Osteocyte (in vitro differentiated cells): Measurements from ENCODE around the gene SLC30A7. TPM values are rescaled to one million over a fixed set of nuclear protein-coding genes. Genes with fewer than 3 reads are reported as not detected.
A peak's percentile ranks its signal among the peaks of the same experiment; 100 is the strongest.

Experiments used
- DNase-seq: peaks from one replicate; pipeline ENCODE4 v3.0.0; 2021; ENCODE audit warnings: mixed read lengths; ENCODE audit not compliant: unreplicated experiment; ENCODE audit errors: extremely low spot score
- H3K27ac Mint-ChIP-seq: one replicate; pipeline ENCODE4 v1.8.0; 2021; ENCODE audit warnings: mild to moderate bottlenecking, mixed read lengths; ENCODE audit not compliant: unreplicated experiment
- H3K27me3 Mint-ChIP-seq: one replicate; pipeline ENCODE4 v1.8.0; 2021; ENCODE audit warnings: mixed read lengths; ENCODE audit not compliant: unreplicated experiment
- H3K36me3 Mint-ChIP-seq: one replicate; pipeline ENCODE4 v1.8.0; 2021; ENCODE audit warnings: mixed read lengths; ENCODE audit not compliant: unreplicated experiment
- H3K4me1 Mint-ChIP-seq: one replicate; pipeline ENCODE4 v1.8.0; 2021; ENCODE audit warnings: mixed read lengths; ENCODE audit not compliant: unreplicated experiment
- H3K4me3 Mint-ChIP-seq: one replicate; pipeline ENCODE4 v1.8.0; 2021; ENCODE audit warnings: mild to moderate bottlenecking, moderate library complexity, mixed read lengths; ENCODE audit not compliant: unreplicated experiment
- H3K9me3 Mint-ChIP-seq: one replicate; pipeline ENCODE4 v1.8.0; 2021; ENCODE audit warnings: mixed read lengths; ENCODE audit not compliant: unreplicated experiment
- CTCF ChIP-seq: fragments of 200-600 bp; sonication (generic); IDR thresholded peaks from 2 replicates; pipeline ENCODE4 v1.5.0; 2021; ENCODE audit warnings: antibody characterized with exemption, mild to moderate bottlenecking, moderate library complexity
- total RNA-seq: library from RNA; stranded (reverse); gene quantifications from 2 replicates; pipeline ENCODE4 v1.2.1, GENCODE V29; 2021

SLC30A7 gene
- total RNA-seq, 1 donor from 2014 or later, result 38.3 TPM

DNA sequence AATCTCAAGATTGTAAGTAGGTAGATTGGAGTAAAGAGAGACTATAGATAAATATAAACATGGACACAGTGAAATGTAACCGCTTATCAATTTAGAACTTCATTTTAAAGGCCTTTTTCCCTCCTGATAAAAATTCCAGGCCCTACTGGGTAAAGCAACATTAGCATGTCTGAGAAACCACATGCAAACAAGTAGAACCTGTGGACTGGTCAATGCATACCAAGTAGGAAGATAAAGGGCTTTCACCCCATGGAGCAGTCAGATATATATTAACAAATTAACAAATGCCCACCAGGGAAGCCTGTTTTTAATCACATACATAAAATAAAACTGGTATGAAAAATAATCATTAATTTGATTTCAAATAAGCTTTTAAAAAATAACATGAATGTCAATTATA is 121.6 kb downstream of the SLC30A7 start:
- Mint-ChIP-seq H3K4me1 (no peaks in the 10 kb centered on the region), H3K9me3 (no peaks in the 10 kb centered on the region), H3K27ac (no peak overlapping the region), H3K27me3 (no peaks in the 10 kb centered on the region), H3K36me3 (peaks cover 24% of the 10 kb centered on the region), H3K4me3 (no peak overlapping the region)
- no peak for DNase-seq
- no peak for TF ChIP-seq CTCF

- H3K4me3 Mint-ChIP-seq, result no peak overlapping the region
These were observed 126.4 kb downstream of the SLC30A7 start for GRCh38 chr1:101022294-101022693.

DNA sequence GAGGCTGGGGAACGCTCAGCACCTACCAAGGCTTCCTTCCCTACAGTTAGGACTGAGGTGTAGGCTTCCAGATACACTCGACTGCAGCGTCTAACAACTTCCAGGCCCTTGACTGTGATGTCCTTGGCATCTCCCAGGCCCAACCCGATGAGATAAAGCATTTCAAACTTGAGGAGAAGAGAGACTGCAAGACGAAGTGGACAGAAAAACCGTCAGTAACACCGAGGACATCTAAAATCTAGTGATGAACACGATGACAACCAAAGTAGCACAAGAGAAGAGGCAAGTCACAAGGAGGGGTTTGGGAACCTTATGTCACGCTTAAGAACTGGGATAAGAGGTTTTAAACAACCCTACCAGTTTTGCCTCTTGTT is 129.4 kb downstream of the SLC30A7 start:
- H3K27ac Mint-ChIP-seq, result peak overlapping the region; percentile 97
- H3K27me3 Mint-ChIP-seq, result no peaks in the 10 kb centered on the region
- H3K4me3 Mint-ChIP-seq, result peak overlapping the region; percentile 99
- no peak for TF ChIP-seq CTCF
- no peak for DNase-seq
- H3K9me3 Mint-ChIP-seq, result no peaks in the 10 kb centered on the region
- peaks cover 2% of the 10 kb centered on the region for H3K36me3 Mint-ChIP-seq
- H3K4me1 Mint-ChIP-seq, result peaks cover 20% of the 10 kb centered on the region

More at GRCh38 chr1:101022294-101022693, 126.4 kb downstream of the SLC30A7 start:
- TF ChIP-seq CTCF, result no peak
- Mint-ChIP-seq H3K27ac (no peak overlapping the region), H3K9me3 (no peaks in the 10 kb centered on the region), H3K36me3 (peaks cover 15% of the 10 kb centered on the region), H3K4me1 (peaks cover 14% of the 10 kb centered on the region), H3K27me3 (no peaks in the 10 kb centered on the region)
- no peak for DNase-seq

DNA sequence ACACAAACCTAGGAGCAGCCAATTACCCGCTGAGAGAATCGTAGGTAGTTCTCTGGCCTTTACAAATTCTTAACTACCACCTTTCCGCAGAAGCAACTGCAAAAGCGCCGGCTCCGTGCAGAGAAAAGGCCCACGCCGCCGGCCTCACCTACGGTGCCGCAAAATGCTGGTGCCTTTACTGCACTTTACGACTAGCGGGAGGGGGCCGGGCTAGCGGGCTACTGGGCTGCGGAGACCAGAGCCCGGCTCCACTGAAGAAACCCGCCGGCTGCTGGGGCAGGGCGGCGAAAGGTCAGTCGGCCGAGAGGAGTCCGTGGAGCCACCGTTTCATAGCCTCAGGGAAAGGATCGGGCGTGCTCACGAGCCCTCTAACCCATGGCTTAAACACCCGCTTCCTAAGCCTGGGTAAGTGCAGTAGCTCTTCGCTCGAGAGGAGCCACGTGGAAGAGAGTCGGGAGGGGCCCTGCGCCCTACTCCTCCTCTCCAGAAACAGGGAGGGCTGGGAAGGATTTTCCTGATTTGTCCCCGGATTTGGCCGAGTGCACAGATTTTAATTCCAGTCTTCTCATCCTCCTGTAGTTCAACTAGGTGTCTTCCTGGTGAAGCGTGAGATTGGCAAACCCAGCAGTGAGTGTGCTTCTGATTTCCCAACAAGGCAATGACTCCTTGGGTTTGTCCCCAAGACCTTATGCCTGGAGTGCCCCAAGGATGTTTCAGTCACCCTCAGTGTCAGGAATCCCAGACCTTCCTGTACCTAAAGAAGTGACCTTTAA is 130.0 kb downstream of the SLC30A7 start, which contains the start of gene DPH5:
Gene DPH5, minus strand, starts transcription at position 128 of the 773 bp plus-strand sequence. CDS start 341 bp downstream, outside the sequence.
- H3K4me3 Mint-ChIP-seq, result peak within 1 kb of the TSS; percentile 99
- no peaks in the 10 kb centered on the region for H3K9me3 Mint-ChIP-seq
- TF ChIP-seq CTCF, result no peak
- H3K36me3 Mint-ChIP-seq, result no peaks in the 10 kb centered on the region
- peak; percentile 95 for DNase-seq
- H3K27me3 Mint-ChIP-seq, result no peaks in the 10 kb centered on the region
- peak within 1 kb of the TSS; percentile 97 for H3K27ac Mint-ChIP-seq
- peaks cover 20% of the 10 kb centered on the region for H3K4me1 Mint-ChIP-seq

DNA sequence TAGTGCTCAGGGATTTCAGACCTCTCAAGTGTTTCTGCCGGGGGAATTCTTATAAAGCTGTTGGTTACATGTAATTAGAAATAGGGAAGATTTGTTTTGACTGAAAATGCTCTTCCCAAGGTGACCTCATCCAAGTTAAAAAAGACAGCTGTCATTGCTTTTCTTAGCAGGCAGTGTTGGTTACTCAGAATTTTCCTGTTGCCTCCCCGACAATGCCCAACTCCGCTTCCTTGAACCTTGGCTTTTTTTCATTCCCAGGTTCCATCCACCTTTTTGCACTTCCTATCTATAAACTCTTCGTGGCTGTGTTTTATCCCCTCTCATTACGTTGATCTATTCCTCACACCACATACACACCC is 130.5 kb downstream of the SLC30A7 start:
- Mint-ChIP-seq H3K27ac (peak overlapping the region; percentile 97), H3K4me1 (peaks cover 20% of the 10 kb centered on the region), H3K27me3 (no peaks in the 10 kb centered on the region), H3K4me3 (peak overlapping the region; percentile 99), H3K36me3 (no peaks in the 10 kb centered on the region), H3K9me3 (no peaks in the 10 kb centered on the region)
- no peak for DNase-seq
- no peak for TF ChIP-seq CTCF
